ENCODE results near the gene TCEAL6.

DNA sequence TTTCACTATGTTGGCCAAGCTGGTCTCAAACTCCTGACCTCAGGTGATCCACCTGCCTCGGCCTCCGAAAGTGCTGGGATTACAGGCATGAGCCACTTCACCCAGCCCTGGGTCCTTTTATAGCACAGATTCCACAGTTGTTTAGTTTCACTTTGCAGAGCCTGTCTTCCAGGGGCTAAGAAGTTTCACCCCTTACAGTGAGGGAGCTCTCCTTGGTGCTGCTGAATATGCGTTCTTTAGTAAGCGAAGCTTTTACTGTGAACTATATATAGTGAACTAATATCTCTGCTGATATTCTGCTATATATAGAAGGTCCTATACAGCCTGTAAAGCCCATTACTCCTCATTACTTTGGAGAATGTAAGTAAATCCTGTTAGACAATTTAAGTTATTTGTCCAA, 4.2 kb downstream of the TCEAL6 start:
- TF ChIP-seq, protein P1, sequence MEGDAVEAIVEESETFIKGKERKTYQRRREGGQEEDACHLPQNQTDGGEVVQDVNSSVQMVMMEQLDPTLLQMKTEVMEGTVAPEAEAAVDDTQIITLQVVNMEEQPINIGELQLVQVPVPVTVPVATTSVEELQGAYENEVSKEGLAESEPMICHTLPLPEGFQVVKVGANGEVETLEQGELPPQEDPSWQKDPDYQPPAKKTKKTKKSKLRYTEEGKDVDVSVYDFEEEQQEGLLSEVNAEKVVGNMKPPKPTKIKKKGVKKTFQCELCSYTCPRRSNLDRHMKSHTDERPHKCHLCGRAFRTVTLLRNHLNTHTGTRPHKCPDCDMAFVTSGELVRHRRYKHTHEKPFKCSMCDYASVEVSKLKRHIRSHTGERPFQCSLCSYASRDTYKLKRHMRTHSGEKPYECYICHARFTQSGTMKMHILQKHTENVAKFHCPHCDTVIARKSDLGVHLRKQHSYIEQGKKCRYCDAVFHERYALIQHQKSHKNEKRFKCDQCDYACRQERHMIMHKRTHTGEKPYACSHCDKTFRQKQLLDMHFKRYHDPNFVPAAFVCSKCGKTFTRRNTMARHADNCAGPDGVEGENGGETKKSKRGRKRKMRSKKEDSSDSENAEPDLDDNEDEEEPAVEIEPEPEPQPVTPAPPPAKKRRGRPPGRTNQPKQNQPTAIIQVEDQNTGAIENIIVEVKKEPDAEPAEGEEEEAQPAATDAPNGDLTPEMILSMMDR (IDR thresholded peaks at IDR 0.05): no peak
- TF ChIP-seq POLR2AphosphoS5 (IDR thresholded peaks at IDR 0.05; ENCODE audit: insufficient read depth in 1 of 2, low read depth in 1 of 2): no peak

Data from vagina (tissue), 2 donors.